GM12878 (cell line): Measurements from ENCODE around the gene DPF3. TPM values are rescaled to one million over a fixed set of nuclear protein-coding genes. Genes with fewer than 3 reads are reported as not detected.

Source experiments
- ATAC-seq: fragments of 200-7000 bp; cut with Tn5 transposase; 3 replicates; pipeline ENCODE4 v1.9.1; 2020; ENCODE audit warnings: mild to moderate bottlenecking, moderate library complexity
- BruUV-seq: library from RNA; stranded (reverse); fragments of 400-500 nt; replicated peaks from 2 replicates; lab custom pipeline; 2021; lab: Mats Ljungman, UMichigan
- CTCF ChIA-PET: fragments of 300-600 bp; sonication (Branson Sonifier 250); formaldehyde crosslinking; extraction: SDS; loops from one replicate; lab custom pipeline; 2021; ENCODE audit warnings: inconsistent platforms; lab: Yijun Ruan, JAX
- POLR2A ChIA-PET: fragments of 350-600 bp; formaldehyde crosslinking; extraction: SDS; loops from one replicate; lab custom pipeline; 2021; ENCODE audit warnings: inconsistent platforms; lab: Charles Lee
- RAD21 ChIA-PET: fragments of 300-600 bp; sonication (Branson Sonifier 250); formaldehyde crosslinking; loops from one replicate; lab custom pipeline; 2023; ENCODE audit warnings: antibody characterized with exemption; ENCODE audit not compliant: unreplicated experiment; lab: Charles Lee
- SMC1A ChIA-PET: fragments of 300-600 bp; sonication (Branson Sonifier 250); formaldehyde crosslinking; loops from one replicate; lab custom pipeline; 2023; ENCODE audit not compliant: unreplicated experiment, uncharacterized antibody; lab: Charles Lee
- DNase-seq: peaks from one replicate; pipeline ENCODE4 v3.0.0-alpha.2; 2011; ENCODE audit warnings: low read depth, low spot score
- FAIRE-seq: peaks from 3 replicates; lab custom pipeline; 2011; peaks lifted over from hg19 to GRCh38; lab: Jason Lieb, UNC
- H2AFZ ChIP-seq: 2 replicates; pipeline ENCODE4 v1.6.0; 2011; ENCODE audit warnings: low read depth, low read length, control low read depth; ENCODE audit not compliant: control insufficient read depth
- H3K27ac ChIP-seq: 2 replicates; pipeline ENCODE4 v1.5.1; 2011; ENCODE audit warnings: control low read depth; ENCODE audit not compliant: control insufficient read depth, insufficient read depth
- H3K27me3 ChIP-seq, 2 experiments: replicated peaks in 1 of 2; 2 replicates each; pipeline versions ENCODE4 v1.6.0 to v1.6.1; 2011; ENCODE audit warnings: low read length in 1 of 2; ENCODE audit not compliant: control insufficient read depth in 2 of 2, insufficient read depth in 2 of 2
- H3K36me3 ChIP-seq, 2 experiments: 2 replicates each; pipeline ENCODE4 v1.5.1; 2011; ENCODE audit warnings: low read length in 1 of 2; ENCODE audit not compliant: control insufficient read depth in 2 of 2, insufficient read depth in 2 of 2
- H3K4me1 ChIP-seq: 2 replicates; pipeline ENCODE4 v1.6.1; 2011; ENCODE audit warnings: mild to moderate bottlenecking, low read length, moderate library complexity, mixed read lengths; ENCODE audit not compliant: control insufficient read depth, insufficient read depth
- H3K4me2 ChIP-seq: 2 replicates; pipeline ENCODE4 v1.6.0; 2011; ENCODE audit warnings: control low read depth; ENCODE audit not compliant: control insufficient read depth, insufficient read depth
- H3K4me3 ChIP-seq: fragments of 200-600 bp; sonication (generic); 2 replicates; pipeline ENCODE4 v1.5.1; 2016
- H3K79me2 ChIP-seq: 2 replicates; pipeline ENCODE4 v1.6.0; 2011; ENCODE audit warnings: low read length; ENCODE audit not compliant: control insufficient read depth, insufficient read depth
- H3K9ac ChIP-seq: 2 replicates; pipeline ENCODE4 v1.8.0; 2011; ENCODE audit warnings: low read length, control low read depth, mixed read lengths; ENCODE audit not compliant: control insufficient read depth, insufficient read depth
- H3K9me3 ChIP-seq: replicated peaks from 3 replicates; pipeline ENCODE4 v1.5.1; 2011; ENCODE audit warnings: mild to moderate bottlenecking, low read length; ENCODE audit not compliant: control insufficient read depth, insufficient read depth
- H4K20me1 ChIP-seq: 2 replicates; pipeline ENCODE4 v1.6.0; 2011; ENCODE audit not compliant: control insufficient read depth, insufficient read depth
- BCL11A ChIP-seq: IDR thresholded peaks from 2 replicates; pipeline ENCODE4 v1.6.1; 2011; ENCODE audit warnings: low read depth, low read length
- CREB1 ChIP-seq: IDR thresholded peaks from 2 replicates; pipeline ENCODE4 v1.6.1; 2012; ENCODE audit warnings: low read depth, mild to moderate bottlenecking, inconsistent platforms
- CTCF ChIP-seq, 3 experiments: IDR thresholded peaks in 2 of 3; conservative IDR thresholded peaks in 1 of 3; 2 replicates each; pipeline ENCODE4 v1.5.1; 2011; ENCODE audit warnings: low read depth in 3 of 3, low read length in 3 of 3, mild to moderate bottlenecking in 3 of 3, control low read depth in 2 of 3, moderate library complexity in 2 of 3, inconsistent platforms in 1 of 3, mixed read lengths in 1 of 3; ENCODE audit not compliant: control insufficient read depth in 2 of 3, insufficient read depth in 1 of 3; ENCODE audit errors: extremely low read depth in 1 of 3
- FOS ChIP-seq: IDR thresholded peaks from 3 replicates; pipeline ENCODE4 v1.6.1; 2011; ENCODE audit warnings: borderline replicate concordance; ENCODE audit not compliant: insufficient read length; ENCODE audit errors: extremely low read depth
- HCFC1 ChIP-seq: fragments of 150-350 bp; IDR thresholded peaks from 2 replicates; pipeline ENCODE4 v1.6.1; 2014; ENCODE audit warnings: low read length
- HDAC2 ChIP-seq: fragments of 200-600 bp; sonication (generic); IDR thresholded peaks from 2 replicates; pipeline ENCODE4 v1.6.1; 2017
- MEF2B ChIP-seq: fragments of 450-650 bp; IDR thresholded peaks from 2 replicates; pipeline ENCODE4 v1.6.1; 2018; ENCODE audit warnings: mild to moderate bottlenecking, moderate library complexity; ENCODE audit not compliant: partially characterized antibody, poor library complexity, severe bottlenecking
- RBBP5 ChIP-seq: fragments of 200-600 bp; sonication (generic); conservative IDR thresholded peaks from 2 replicates; pipeline ENCODE4 v1.6.1; 2016
- SUZ12 ChIP-seq: fragments of 200-600 bp; sonication (generic); IDR thresholded peaks from one replicate; pipeline ENCODE4 v1.6.1; 2018; ENCODE audit warnings: antibody characterized with exemption, mild to moderate bottlenecking; ENCODE audit not compliant: unreplicated experiment
- TBL1XR1 ChIP-seq: IDR thresholded peaks from 2 replicates; pipeline ENCODE4 v1.6.1; 2012; ENCODE audit warnings: low read depth, low read length, improper control_type of control experiment
- ZBED1 ChIP-seq: IDR thresholded peaks from 2 replicates; pipeline ENCODE4 v1.6.1; 2016; ENCODE audit warnings: borderline replicate concordance
- ZNF274 ChIP-seq: IDR thresholded peaks from one replicate; pipeline ENCODE4 v1.8.0; 2011; ENCODE audit not compliant: insufficient read length, insufficient read depth
- whole genome bisulfite sequencing: methylation state at CpG from one replicate; pipeline ENCODE4 v1.1.6; 2016; ENCODE audit warnings: low lambda C conversion rate; ENCODE audit not compliant: insufficient replicate concordance, insufficient coverage; ENCODE audit errors: missing lambda C conversion rate; 5-methylcytosine and 5-hydroxymethylcytosine counted together
- in situ Hi-C: fragments of 300-500 bp; cut with MboI; formaldehyde crosslinking; loops from 9 replicates; pipeline ENCODE4 v1.14.3; 2018; ENCODE audit warnings: mixed read lengths
- intact Hi-C: fragments of 100-400 bp; cut with micrococcal nuclease; formaldehyde crosslinking; loops from one replicate; pipeline ENCODE4 v1.14.2; 2022; ENCODE audit not compliant: unreplicated experiment
- polyA plus RNA-seq, 11 experiments: library from polyadenylated mRNA; depleted of rRNA in 4 of 11; unstranded in 6 of 11; stranded (reverse) in 5 of 11; fragments of >200 nt; fragmentation: Nextera tagmentation in 4 of 11; fragmentation: Illumina TruSeq in 1 of 11; extraction: Ambion mirVana in 4 of 11; extraction: Trizol in 1 of 11; gene quantifications; 1 replicate in 1 of 11; 2 replicates in 10 of 11; pipeline versions ENCODE4 v1.2.1 to v1.2.3, GENCODE V29; 2011 to 2016; ENCODE audit warnings: inconsistent platforms in 2 of 11, missing spikeins in 2 of 11, low read depth in 1 of 11
- total RNA-seq, 4 experiments: library from RNA; depleted of rRNA in 3 of 4; stranded (reverse); fragments of >200 nt in 3 of 4; fragmentation: Illumina TruSeq in 1 of 4; extraction: Trizol in 1 of 4; gene quantifications; 2 replicates each; pipeline versions ENCODE4 v1.2.1 to v1.2.3, GENCODE V29; 2013 to 2021

Gene DPF3
- total and polyA plus RNA-seq, 10 of the 15 experiments (the other 5 are each of a cell fraction or from before 2014, with no cell fraction given), result 0.69 to 8.0 (median 2.2) TPM

- Histone ChIP-seq H3K79me2 (peaks cover 32% of the 10 kb centered on the region), H3K36me3 (no peaks in the 10 kb centered on the region), H3K9me3 (no peaks in the 10 kb centered on the region), H3K27ac (no peak overlapping the region), H3K4me3 (no peak overlapping the region), H3K9ac (no peak overlapping the region), H3K4me2 (no peak overlapping the region), H4K20me1 (no peaks in the 10 kb centered on the region), H2AFZ (no peak overlapping the region), H3K4me1 (no peaks in the 10 kb centered on the region; the same call in 1 of the 2 replicates), H3K27me3 (no peaks in the 10 kb centered on the region)
- in situ Hi-C loops (no loop called here), intact Hi-C loops (no loop called here)
- no peak for DNase-seq
- 98% methylated on average over 20 of the region's 21 CpGs for WGBS
- no peak for FAIRE-seq
- no TSS peak for BruUV-seq
- CTCF ChIA-PET, result no interaction called here
- no peak for ATAC-seq
- POLR2A ChIA-PET, result no interaction called here
- SMC1A ChIA-PET, result no interaction called here
- no peak for TF ChIP-seq FOS
- no peak for TF ChIP-seq TBL1XR1
- RAD21 ChIA-PET, result no interaction called here
Measured at GRCh38 chr14:72928872-72929271, 35.0 kb upstream of the DPF3 start.

GRCh38 chr14:72926292-72927028, 32.6 kb upstream of the DPF3 start, which contains the start of gene DCAF4:
DCAF4 (plus strand) TSS chr14:72926464; CDS start chr14:72937979, 11,515 bp downstream.
- peak within 1 kb of the TSS; percentile 94 for H3K4me3 ChIP-seq
- peak; percentile 94 for DNase-seq
- peak; percentile 95 for ATAC-seq
- no peaks in the 10 kb centered on the region for H4K20me1 ChIP-seq
- H3K27me3 ChIP-seq, result no peaks in the 10 kb centered on the region
- H3K27ac ChIP-seq, result peak within 1 kb of the TSS; percentile 63
- no peaks in the 10 kb centered on the region for H3K9me3 ChIP-seq
- in situ Hi-C loops, result no loop called here
- ChIA-PET SMC1A (interaction anchor here (1.0 to 1.3 kb wide), 2 partner anchors 22 to 412 kb away, joined by 5 to 9 read pairs; no protein-coding TSS in a partner anchor), CTCF (interaction anchor here (1.3 to 2.4 kb wide), 4 partner anchors 22 to 410 kb away, joined by 3 to 11 read pairs (median 7); no protein-coding TSS in a partner anchor), RAD21 (interaction anchor here (0.6 to 1.2 kb wide), 3 partner anchors 133 to 1154 kb away, joined by 3 read pairs; no protein-coding TSS in a partner anchor), POLR2A (interaction anchor here (0.6 to 1.1 kb wide), 2 partner anchors 22 to 82 kb away, joined by 3 read pairs; no protein-coding TSS in a partner anchor)
- peak within 1 kb of the TSS; percentile 98 for H2AFZ ChIP-seq
- H3K9ac ChIP-seq, result peak within 1 kb of the TSS; percentile 71
- no peaks in the 10 kb centered on the region; the same call in 1 of the 2 replicates for H3K4me1 ChIP-seq
- WGBS, result under 1% methylated on average over 55 of the region's 59 CpGs
- TSS peak; percentile 58 for BruUV-seq
- intact Hi-C loops, result no loop called here
- FAIRE-seq, result peak; percentile 98
- no peaks in the 10 kb centered on the region for H3K36me3 ChIP-seq
- H3K4me2 ChIP-seq, result peak within 1 kb of the TSS; percentile 93
- peaks cover 22% of the 10 kb centered on the region for H3K79me2 ChIP-seq
- TF ChIP-seq ZNF274, result no peak
- peak; percentile 85 for TF ChIP-seq CREB1
- TF ChIP-seq CTCF (IDR thresholded peaks at IDR 0.05 in 2 of 3, conservative IDR thresholded peaks at IDR 0.05 in 1 of 3; ENCODE audit: control insufficient read depth in 2 of 3, extremely low read depth in 1 of 3, insufficient read depth in 1 of 3, low read depth in 3 of 3, low read length in 3 of 3), result no peak
- no peak for TF ChIP-seq SUZ12
- TF ChIP-seq HCFC1, result no peak; the same call in 1 of the 2 replicates
- no peak for TF ChIP-seq HDAC2
- no peak for TF ChIP-seq MEF2B
- no peak for TF ChIP-seq RBBP5
- no peak for TF ChIP-seq BCL11A
- TF ChIP-seq ZBED1, result no peak
